ENCODE results near the gene CNRIP1. TPM values are rescaled to one million over a fixed set of nuclear protein-coding genes. Genes with fewer than 3 reads are reported as not detected.

CNRIP1 gene
- total RNA-seq, 1 experiment from 2014 or later: 1.4 TPM

DNA sequence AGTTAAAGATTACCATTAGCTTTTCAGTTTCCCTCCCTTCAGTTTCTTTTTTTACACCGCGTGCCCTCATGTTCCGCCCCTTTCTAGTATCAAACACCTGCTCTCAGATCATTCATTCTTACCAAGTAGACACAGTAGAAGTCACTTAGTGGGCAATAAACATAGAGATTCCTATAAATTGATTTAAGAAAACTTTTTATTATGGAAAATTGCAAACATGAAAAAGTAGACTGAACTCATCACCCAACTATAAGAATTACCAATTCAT lies 21.2 kb upstream of the CNRIP1 start (continued):
- TF ChIP-seq, protein P1, sequence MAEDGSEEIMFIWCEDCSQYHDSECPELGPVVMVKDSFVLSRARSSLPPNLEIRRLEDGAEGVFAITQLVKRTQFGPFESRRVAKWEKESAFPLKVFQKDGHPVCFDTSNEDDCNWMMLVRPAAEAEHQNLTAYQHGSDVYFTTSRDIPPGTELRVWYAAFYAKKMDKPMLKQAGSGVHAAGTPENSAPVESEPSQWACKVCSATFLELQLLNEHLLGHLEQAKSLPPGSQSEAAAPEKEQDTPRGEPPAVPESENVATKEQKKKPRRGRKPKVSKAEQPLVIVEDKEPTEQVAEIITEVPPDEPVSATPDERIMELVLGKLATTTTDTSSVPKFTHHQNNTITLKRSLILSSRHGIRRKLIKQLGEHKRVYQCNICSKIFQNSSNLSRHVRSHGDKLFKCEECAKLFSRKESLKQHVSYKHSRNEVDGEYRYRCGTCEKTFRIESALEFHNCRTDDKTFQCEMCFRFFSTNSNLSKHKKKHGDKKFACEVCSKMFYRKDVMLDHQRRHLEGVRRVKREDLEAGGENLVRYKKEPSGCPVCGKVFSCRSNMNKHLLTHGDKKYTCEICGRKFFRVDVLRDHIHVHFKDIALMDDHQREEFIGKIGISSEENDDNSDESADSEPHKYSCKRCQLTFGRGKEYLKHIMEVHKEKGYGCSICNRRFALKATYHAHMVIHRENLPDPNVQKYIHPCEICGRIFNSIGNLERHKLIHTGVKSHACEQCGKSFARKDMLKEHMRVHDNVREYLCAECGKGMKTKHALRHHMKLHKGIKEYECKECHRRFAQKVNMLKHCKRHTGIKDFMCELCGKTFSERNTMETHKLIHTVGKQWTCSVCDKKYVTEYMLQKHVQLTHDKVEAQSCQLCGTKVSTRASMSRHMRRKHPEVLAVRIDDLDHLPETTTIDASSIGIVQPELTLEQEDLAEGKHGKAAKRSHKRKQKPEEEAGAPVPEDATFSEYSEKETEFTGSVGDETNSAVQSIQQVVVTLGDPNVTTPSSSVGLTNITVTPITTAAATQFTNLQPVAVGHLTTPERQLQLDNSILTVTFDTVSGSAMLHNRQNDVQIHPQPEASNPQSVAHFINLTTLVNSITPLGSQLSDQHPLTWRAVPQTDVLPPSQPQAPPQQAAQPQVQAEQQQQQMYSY (CRISPR knock-in tag; IDR thresholded peaks at IDR 0.05): no peak

DNA sequence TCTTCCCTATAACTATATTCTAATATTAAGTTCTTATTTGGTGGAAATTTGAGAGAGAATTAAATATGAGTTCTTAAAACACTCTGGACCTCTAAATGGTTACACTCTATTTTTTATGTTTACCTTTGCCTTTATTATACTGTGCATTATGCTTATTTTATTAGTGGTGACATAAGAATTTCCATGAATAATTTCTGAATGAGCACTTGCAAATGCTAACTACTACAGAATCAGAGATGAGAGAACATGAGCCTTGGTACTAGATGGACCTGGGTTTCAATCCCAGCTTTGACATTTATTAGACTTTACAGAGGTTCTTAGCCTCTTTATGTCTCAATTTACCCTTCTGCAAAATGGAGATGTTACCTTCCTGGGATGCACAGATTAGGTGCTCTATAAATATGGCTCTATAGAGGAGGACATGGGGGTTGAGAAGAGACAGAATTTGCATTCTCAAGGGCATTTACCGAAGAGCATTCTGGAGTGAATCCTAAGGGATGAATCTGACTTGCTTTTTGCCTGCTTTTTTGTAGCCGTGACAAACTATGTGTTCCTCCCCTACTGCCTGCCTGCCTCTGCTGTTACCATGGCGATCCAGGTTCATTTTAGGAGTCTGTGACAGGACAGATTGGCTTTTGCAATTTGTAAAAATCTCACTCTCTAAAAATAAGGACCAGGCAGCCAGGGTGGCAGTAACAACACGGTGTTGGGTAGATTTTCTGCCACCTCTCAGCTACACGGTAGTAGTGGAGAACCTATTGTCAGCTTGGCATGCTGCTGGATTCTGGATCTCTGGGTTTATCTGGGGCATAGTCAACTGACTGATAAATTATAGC lies 20.7 kb upstream of the CNRIP1 start:
- peaks cover 19% of the 10 kb centered on the region for H3K4me1 Mint-ChIP-seq
- no peak for DNase-seq (ENCODE audit: low spot score)
- ChIA-PET POLR2A (no interaction called here), CTCF (interaction anchor here (0.6 to 1.8 kb wide), 2 partner anchors 101 to 674 kb away, joined by 3 to 5 read pairs; no protein-coding TSS in a partner anchor)
- TF ChIP-seq TEAD1 (CRISPR knock-in tag; IDR thresholded peaks at IDR 0.05): no peak
- no peak for TF ChIP-seq ZNF396 (CRISPR knock-in tag; IDR thresholded peaks at IDR 0.05; ENCODE audit: borderline replicate concordance)
- TF ChIP-seq, protein P2, sequence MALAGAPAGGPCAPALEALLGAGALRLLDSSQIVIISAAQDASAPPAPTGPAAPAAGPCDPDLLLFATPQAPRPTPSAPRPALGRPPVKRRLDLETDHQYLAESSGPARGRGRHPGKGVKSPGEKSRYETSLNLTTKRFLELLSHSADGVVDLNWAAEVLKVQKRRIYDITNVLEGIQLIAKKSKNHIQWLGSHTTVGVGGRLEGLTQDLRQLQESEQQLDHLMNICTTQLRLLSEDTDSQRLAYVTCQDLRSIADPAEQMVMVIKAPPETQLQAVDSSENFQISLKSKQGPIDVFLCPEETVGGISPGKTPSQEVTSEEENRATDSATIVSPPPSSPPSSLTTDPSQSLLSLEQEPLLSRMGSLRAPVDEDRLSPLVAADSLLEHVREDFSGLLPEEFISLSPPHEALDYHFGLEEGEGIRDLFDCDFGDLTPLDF (CRISPR knock-in tag; IDR thresholded peaks at IDR 0.05): no peak
- TF ChIP-seq, protein P3, sequence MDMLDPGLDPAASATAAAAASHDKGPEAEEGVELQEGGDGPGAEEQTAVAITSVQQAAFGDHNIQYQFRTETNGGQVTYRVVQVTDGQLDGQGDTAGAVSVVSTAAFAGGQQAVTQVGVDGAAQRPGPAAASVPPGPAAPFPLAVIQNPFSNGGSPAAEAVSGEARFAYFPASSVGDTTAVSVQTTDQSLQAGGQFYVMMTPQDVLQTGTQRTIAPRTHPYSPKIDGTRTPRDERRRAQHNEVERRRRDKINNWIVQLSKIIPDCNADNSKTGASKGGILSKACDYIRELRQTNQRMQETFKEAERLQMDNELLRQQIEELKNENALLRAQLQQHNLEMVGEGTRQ (CRISPR knock-in tag; IDR thresholded peaks at IDR 0.05): no peak
- TF ChIP-seq RELA (CRISPR knock-in tag; IDR thresholded peaks at IDR 0.05; ENCODE audit: borderline replicate concordance): no peak
- no peak for TF ChIP-seq SOX15 (CRISPR knock-in tag; IDR thresholded peaks at IDR 0.05)
- no peak for TF ChIP-seq ZNF232 (CRISPR knock-in tag; IDR thresholded peaks at IDR 0.05)
- TF ChIP-seq, protein P4, sequence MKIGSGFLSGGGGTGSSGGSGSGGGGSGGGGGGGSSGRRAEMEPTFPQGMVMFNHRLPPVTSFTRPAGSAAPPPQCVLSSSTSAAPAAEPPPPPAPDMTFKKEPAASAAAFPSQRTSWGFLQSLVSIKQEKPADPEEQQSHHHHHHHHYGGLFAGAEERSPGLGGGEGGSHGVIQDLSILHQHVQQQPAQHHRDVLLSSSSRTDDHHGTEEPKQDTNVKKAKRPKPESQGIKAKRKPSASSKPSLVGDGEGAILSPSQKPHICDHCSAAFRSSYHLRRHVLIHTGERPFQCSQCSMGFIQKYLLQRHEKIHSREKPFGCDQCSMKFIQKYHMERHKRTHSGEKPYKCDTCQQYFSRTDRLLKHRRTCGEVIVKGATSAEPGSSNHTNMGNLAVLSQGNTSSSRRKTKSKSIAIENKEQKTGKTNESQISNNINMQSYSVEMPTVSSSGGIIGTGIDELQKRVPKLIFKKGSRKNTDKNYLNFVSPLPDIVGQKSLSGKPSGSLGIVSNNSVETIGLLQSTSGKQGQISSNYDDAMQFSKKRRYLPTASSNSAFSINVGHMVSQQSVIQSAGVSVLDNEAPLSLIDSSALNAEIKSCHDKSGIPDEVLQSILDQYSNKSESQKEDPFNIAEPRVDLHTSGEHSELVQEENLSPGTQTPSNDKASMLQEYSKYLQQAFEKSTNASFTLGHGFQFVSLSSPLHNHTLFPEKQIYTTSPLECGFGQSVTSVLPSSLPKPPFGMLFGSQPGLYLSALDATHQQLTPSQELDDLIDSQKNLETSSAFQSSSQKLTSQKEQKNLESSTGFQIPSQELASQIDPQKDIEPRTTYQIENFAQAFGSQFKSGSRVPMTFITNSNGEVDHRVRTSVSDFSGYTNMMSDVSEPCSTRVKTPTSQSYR (CRISPR knock-in tag; IDR thresholded peaks at IDR 0.05): no peak
- TF ChIP-seq, protein P5, sequence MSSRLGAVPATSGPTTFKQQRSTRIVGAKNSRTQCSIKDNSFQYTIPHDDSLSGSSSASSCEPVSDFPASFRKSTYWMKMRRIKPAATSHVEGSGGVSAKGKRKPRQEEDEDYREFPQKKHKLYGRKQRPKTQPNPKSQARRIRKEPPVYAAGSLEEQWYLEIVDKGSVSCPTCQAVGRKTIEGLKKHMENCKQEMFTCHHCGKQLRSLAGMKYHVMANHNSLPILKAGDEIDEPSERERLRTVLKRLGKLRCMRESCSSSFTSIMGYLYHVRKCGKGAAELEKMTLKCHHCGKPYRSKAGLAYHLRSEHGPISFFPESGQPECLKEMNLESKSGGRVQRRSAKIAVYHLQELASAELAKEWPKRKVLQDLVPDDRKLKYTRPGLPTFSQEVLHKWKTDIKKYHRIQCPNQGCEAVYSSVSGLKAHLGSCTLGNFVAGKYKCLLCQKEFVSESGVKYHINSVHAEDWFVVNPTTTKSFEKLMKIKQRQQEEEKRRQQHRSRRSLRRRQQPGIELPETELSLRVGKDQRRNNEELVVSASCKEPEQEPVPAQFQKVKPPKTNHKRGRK (CRISPR knock-in tag; IDR thresholded peaks at IDR 0.05; ENCODE audit: borderline replicate concordance): no peak
- TF ChIP-seq, protein P6, sequence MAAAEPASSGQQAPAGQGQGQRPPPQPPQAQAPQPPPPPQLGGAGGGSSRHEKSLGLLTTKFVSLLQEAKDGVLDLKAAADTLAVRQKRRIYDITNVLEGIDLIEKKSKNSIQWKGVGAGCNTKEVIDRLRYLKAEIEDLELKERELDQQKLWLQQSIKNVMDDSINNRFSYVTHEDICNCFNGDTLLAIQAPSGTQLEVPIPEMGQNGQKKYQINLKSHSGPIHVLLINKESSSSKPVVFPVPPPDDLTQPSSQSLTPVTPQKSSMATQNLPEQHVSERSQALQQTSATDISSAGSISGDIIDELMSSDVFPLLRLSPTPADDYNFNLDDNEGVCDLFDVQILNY (CRISPR knock-in tag; IDR thresholded peaks at IDR 0.05): no peak
- TF ChIP-seq, protein P7, sequence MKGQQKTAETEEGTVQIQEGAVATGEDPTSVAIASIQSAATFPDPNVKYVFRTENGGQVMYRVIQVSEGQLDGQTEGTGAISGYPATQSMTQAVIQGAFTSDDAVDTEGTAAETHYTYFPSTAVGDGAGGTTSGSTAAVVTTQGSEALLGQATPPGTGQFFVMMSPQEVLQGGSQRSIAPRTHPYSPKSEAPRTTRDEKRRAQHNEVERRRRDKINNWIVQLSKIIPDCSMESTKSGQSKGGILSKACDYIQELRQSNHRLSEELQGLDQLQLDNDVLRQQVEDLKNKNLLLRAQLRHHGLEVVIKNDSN (CRISPR knock-in tag; IDR thresholded peaks at IDR 0.05): no peak
- TF ChIP-seq TEAD4 (CRISPR knock-in tag; IDR thresholded peaks at IDR 0.05): no peak
- TF ChIP-seq, protein P8, sequence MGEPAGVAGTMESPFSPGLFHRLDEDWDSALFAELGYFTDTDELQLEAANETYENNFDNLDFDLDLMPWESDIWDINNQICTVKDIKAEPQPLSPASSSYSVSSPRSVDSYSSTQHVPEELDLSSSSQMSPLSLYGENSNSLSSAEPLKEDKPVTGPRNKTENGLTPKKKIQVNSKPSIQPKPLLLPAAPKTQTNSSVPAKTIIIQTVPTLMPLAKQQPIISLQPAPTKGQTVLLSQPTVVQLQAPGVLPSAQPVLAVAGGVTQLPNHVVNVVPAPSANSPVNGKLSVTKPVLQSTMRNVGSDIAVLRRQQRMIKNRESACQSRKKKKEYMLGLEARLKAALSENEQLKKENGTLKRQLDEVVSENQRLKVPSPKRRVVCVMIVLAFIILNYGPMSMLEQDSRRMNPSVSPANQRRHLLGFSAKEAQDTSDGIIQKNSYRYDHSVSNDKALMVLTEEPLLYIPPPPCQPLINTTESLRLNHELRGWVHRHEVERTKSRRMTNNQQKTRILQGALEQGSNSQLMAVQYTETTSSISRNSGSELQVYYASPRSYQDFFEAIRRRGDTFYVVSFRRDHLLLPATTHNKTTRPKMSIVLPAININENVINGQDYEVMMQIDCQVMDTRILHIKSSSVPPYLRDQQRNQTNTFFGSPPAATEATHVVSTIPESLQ (CRISPR knock-in tag; IDR thresholded peaks at IDR 0.05): no peak
- TF ChIP-seq NR3C1 (CRISPR knock-in tag; conservative IDR thresholded peaks at IDR 0.05; ENCODE audit: low read depth): no peak
- TF ChIP-seq, protein P9, sequence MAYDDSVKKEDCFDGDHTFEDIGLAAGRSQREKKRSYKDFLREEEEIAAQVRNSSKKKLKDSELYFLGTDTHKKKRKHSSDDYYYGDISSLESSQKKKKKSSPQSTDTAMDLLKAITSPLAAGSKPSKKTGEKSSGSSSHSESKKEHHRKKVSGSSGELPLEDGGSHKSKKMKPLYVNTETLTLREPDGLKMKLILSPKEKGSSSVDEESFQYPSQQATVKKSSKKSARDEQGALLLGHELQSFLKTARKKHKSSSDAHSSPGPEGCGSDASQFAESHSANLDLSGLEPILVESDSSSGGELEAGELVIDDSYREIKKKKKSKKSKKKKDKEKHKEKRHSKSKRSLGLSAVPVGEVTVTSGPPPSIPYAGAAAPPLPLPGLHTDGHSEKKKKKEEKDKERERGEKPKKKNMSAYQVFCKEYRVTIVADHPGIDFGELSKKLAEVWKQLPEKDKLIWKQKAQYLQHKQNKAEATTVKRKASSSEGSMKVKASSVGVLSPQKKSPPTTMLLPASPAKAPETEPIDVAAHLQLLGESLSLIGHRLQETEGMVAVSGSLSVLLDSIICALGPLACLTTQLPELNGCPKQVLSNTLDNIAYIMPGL (CRISPR knock-in tag; IDR thresholded peaks at IDR 0.05): no peak
- no peak for TF ChIP-seq TP53 (CRISPR knock-in tag; IDR thresholded peaks at IDR 0.05)
- no peak for ATAC-seq
- 0 out of 2 replicates have a peak, but pooled peaks cover 5% of the 10 kb centered on the region for H3K9me3 Mint-ChIP-seq
- H3K27ac Mint-ChIP-seq: no peak overlapping the region
- H3K36me3 Mint-ChIP-seq: no peaks in the 10 kb centered on the region
- no peak overlapping the region for H3K4me3 Mint-ChIP-seq
- H3K27me3 Mint-ChIP-seq (ENCODE audit: low read depth): no peaks in the 10 kb centered on the region
